ENCODE results near the gene DGLUCY.
"Not testable (repeated sequence)": the region's sequence is repeated elsewhere in the genome, so short reads cannot be mapped to it uniquely, and the experiment has no call there.

The DGLUCY gene

DNA sequence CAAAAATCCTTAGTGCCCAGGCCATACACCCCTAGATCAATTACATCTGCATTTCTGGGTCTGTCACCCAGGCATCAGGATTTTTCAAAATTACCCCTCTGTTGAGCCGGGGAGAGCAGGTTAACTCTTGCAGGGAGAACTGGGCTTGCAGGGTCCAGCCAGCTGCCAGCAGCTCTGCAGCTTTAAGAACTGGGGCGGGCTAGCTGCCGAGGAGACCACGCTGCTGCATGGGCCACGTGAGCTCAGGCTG lies at the start of gene DGLUCY:
Gene DGLUCY, plus strand, starts transcription at position 245 of the 250 bp plus-strand sequence. CDS start 46,222 bp downstream, outside the sequence.
- peak; percentile 80 for DNase-seq (ENCODE audit: low read depth)

DNA sequence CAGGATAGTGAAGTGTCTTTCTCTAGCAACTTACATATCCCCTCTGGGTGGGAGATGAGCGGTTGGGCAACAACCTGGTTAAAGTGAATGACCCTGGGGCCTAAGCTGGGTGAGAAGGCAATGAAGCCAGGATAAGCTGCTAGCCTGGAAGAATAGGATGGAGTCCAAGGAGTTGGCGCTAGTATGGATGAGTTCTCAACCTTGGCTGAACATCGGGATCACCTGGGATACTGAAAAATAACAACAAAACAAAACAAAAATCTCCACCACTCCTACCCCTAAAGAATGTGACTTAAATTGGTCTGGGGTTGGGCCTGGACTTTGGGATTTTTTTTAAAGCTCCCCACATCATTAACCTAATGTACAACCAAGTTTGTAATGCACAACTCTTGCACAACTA lies 48.6 kb upstream of the DGLUCY start:
- DNase-seq (ENCODE audit: low read depth): no peak

GRCh38 chr14:91067186-91067585 lies 46.7 kb upstream of the DGLUCY start:
- DNase-seq (ENCODE audit: low read depth): no peak

DNA sequence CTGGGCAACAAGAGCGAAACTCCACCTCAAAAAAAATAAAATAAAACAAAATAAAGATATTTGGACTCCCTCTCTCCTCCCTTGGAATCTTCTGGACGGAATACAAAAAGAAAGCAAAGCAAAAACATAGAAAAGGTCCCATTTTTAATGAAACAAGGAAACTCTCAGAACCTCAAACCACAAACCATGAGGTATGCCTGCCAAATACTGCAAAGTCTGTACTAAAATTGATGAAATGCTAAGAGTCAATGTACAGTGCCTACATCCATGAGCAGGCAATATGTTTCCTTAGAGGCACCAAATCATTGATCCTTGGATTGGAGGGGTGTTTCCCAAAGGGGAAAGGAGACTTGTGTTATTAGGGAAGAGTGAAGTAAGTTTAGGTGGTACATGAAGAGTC lies 45.2 kb upstream of the DGLUCY start:
- DNase-seq (ENCODE audit: low read depth): no peak

DNA sequence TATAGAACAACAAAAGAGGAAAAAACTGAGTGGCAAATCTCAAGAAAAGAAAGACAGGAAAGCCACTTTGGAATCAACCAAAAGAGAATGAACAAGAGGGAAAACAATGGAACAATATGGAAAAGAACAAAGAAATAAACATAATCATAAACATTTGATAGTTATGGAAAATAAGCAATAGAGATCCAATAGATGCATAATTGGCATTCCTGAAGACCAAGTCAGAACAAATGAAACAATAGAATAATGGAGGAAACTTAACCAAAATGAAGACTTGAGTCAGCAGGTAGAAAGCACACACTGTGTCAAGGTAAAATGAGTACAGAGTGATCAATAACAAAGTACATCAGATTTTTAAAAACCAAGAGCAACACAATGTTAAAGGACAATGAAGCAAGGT lies 43.3 kb upstream of the DGLUCY start:
- no peak for DNase-seq (ENCODE audit: low read depth)

DNA sequence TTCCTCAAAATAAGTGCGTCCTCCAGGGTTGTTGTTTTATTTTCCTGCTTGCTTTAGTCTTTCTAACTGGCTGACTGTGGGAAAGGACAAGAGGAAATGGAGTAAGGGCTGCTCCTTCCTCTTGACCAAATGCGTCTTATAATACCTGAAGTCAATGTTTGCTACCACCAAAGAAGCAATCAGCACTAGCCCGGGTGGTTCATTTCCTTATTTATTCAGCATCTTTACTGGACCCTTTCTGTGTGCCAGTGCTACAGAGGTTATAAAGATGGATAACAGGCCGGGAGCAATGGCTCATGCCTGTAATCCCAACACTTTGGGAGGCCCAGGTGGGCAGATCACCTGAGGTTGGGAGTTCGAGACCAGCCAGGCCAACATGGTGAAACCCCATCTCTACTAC lies 38.3 kb upstream of the DGLUCY start:
- no peak for DNase-seq (ENCODE audit: low read depth)

GRCh38 chr14:91078095-91078737 lies 35.7 kb upstream of the DGLUCY start:
- no peak for DNase-seq (ENCODE audit: low read depth)

DNA sequence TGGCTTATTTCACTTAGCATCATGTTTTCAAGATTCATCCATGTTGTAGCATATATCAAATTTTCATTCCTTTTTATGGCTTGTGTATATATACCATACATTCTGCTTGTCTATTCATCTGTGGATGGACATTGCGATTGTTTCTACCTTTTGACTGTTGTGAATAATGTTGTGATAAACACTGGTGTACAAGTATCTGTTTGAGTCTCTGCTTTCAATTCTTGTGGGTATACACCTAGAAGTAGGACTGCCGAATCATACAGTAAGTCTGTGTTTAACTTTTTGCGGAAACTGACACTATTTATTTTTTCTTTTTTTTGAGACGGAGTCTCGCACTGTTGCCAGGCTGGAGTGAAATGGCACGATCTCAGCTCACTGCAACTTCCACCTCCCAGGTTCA lies 33.8 kb upstream of the DGLUCY start:
- DNase-seq (ENCODE audit: low read depth): no peak

- no peak for DNase-seq (ENCODE audit: low read depth)
Observed at GRCh38 chr14:91082282-91082681, 31.6 kb upstream of the DGLUCY start.

DNA sequence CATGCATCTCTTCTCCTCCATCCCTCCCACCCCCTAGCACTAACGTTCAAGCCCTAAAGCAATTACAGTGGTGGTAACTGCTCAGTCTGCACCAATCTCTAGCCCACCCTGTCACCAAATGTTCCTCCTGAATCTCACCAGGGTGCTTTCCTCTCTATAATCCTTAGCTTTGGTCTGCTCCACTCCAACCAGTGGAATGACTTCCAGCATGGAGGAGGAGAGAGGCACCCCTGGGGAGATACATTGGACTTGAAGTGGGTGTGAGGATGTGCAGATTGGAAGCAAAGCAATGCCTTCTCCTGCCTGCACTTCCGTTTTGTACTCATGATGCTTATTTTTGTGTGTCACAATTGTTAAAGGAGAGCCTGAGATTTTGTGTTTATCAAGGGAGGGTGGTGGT lies 29.4 kb upstream of the DGLUCY start:
- no peak for DNase-seq (ENCODE audit: low read depth)

DNA sequence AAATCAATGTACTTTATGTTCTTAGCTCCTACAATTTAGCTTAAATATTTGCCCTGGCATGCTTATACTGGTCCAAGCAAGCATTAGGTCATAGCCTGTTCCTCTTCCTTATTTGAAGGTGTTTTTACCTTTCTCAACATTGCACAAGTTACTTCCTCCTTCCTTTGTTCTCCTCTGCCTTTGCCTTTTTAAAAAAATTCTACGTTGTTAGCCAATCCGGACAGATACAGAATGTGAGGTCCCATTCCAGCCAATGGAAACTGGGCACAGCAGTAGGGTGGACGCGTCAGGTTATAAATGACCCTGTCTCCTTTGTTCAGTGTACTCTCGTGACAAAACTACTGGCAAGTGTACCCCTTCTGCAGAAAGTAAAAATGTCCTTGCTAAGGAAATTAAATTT lies 26.4 kb upstream of the DGLUCY start:
- DNase-seq (ENCODE audit: low read depth): not testable (repeated sequence)

- no peak for DNase-seq (ENCODE audit: low read depth)
Observed at GRCh38 chr14:91088585-91089235, 25.2 kb upstream of the DGLUCY start.

- DNase-seq (ENCODE audit: low read depth): no peak
Observed at GRCh38 chr14:91089958-91090535, 23.8 kb upstream of the DGLUCY start.

- DNase-seq (ENCODE audit: low read depth): no peak
Observed at GRCh38 chr14:91090743-91091142, 23.1 kb upstream of the DGLUCY start.

DNA sequence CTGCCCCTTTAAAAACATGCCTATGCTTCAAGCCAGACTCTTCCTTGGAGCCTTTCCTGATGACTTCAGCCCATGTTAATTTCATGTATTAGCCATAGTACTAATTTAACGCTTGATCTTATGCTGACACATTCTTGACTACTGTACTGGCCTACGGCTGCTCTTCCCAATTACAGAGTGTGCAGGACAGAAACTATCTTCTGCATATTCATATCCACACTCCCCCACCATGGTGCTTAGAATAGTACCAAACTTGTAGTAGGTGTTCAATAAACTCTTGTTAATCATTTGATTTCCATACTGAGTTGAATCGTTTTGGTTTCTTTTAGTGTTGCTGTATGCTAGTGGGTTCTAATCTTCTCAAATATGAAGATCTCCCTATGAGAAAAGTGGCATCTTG lies 21.8 kb upstream of the DGLUCY start:
- DNase-seq (ENCODE audit: low read depth): no peak

DNA sequence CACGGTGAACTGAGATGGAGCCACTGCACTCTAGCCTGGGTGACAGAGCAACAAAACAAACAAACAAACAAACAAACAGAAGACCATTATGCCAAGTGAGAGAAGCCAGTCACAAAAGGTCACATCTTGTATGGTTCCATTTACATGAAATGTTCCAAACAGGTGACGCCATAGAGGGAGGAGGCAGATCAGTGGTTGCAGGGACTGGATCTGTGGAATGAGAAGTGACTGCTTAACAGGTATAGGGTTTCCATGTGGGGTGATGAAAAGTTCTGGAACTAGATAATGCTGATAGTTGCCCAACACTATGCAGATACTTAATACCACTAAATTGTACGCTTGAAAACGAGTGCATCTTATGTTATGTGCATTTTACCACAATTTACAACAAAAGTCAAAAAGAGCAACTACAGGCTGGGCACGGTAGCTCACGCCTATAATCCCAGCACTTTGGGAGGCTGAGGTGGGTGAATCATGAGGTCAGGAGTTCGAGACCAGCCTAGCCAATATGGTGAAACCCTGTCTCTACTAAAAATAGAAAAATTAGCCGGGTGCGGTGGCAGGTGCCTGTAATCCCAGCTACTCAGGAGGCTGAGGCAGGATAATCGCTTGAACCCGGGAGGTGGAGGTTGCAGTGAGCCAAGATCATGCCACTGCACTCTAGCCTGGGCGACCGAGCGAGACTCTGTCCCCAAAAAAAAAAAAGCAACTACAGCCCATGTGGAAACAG lies 20.0 kb upstream of the DGLUCY start:
- DNase-seq (ENCODE audit: low read depth): not testable (repeated sequence)

GRCh38 chr14:91094772-91095171 lies 19.1 kb upstream of the DGLUCY start:
- no peak for DNase-seq (ENCODE audit: low read depth)

DNA sequence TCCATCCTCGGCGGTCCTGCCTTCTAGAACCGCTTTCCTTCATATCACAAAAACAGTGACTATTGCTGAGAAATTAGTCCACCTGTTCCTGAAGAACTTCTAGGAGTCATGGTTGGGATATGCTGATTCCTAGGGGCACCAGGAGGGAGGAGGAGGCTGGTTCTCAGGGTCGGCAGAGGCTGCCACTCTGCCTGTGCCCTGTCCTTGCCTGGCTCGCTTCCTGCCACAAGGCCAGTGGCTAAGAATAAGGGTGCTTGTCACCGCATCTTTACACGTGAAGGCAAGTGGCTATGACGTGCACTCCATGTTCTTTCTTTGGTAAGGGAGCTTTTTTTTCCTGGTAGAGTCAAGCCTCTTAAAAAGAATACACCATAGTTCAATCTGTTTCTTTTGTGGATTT lies 18.7 kb upstream of the DGLUCY start:
- DNase-seq (ENCODE audit: low read depth): no peak

DNA sequence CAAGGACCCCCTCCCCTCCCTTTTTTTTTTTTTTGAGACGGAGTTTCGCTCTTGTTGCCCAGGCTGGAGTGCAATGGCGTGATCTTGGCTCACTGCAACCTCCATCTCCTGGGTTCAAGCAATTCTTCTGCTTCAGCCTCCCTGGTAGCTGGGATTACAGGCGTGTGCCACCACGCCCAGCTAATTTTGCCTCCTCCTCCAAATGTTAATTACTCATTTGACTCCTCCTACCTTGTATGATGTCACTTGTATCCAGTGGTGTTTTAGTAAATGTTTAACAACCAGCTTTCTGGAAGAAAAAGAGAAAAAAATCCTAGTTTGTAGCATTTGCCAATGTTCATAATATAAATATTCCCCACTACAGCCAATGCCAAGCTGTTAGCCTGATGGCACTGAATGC lies 16.2 kb upstream of the DGLUCY start:
- not testable (repeated sequence) for DNase-seq (ENCODE audit: low read depth)

GRCh38 chr14:91098591-91098990 lies 15.3 kb upstream of the DGLUCY start:
- DNase-seq (ENCODE audit: low read depth): no peak

- no peak for DNase-seq (ENCODE audit: low read depth)
Observed at GRCh38 chr14:91100102-91100501, 13.8 kb upstream of the DGLUCY start.

- DNase-seq (ENCODE audit: low read depth): no peak
Observed at GRCh38 chr14:91103116-91103515, 10.8 kb upstream of the DGLUCY start.

DNA sequence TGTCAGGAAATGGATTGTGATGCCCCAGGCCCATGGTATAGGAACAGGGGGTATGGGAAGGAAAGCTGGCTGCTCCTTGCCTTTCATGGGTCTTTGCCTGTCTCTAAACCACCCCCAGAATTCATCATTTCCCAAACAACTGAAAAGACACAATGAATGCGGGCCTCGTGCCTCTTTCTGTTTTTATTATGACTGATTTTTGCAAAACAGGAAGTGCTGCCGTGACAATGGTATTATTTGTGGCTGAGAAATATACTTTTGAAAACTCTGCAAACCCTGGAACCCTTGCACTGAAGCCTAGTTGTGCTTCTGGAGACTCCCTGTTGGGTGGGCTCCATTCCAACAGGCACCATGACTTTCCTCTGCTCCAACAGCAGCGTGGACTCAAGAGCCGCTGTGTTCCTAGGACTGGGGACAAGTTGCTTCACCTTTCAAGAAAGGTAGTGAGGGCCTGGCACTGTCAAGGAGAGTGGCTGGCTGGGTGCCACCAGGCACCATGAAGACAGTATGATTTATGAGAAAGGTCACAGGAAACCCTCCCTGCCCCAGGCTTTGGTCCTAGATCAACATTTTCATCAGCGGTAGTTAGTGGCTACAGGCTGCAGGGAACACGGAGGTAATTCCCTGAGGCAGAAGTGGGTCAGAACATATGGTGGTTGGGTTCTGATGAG lies 4.8 kb upstream of the DGLUCY start:
- DNase-seq (ENCODE audit: low read depth): peak; percentile 48
